GM10266 (cell line): Measurements from ENCODE around the gene ELAVL3.
A peak's percentile ranks its signal among the peaks of the same experiment; 100 is the strongest.

Source experiments
- DNase-seq: peaks from one replicate; pipeline ENCODE4 v3.0.0; 2012; ENCODE audit errors: extremely low spot score
- CTCF ChIP-seq: IDR thresholded peaks from 2 replicates; pipeline ENCODE4 v1.5.1; 2012; ENCODE audit warnings: mild to moderate bottlenecking, low read depth; ENCODE audit not compliant: control insufficient read depth, insufficient read depth; ENCODE audit errors: missing control alignments

The ELAVL3 gene

GRCh38 chr19:11507370-11508078, 26.7 kb upstream of the ELAVL3 start:
- DNase-seq = no peak
- TF ChIP-seq CTCF = no peak

GRCh38 chr19:11506967-11507366, 26.1 kb upstream of the ELAVL3 start:
- TF ChIP-seq CTCF = no peak
- peak; percentile 14 for DNase-seq

- TF ChIP-seq CTCF = no peak
- no peak for DNase-seq
These were observed 25.3 kb upstream of the ELAVL3 start for GRCh38 chr19:11506101-11506555.

- peak; percentile 98 for DNase-seq
- no peak for TF ChIP-seq CTCF
These were observed 24.8 kb upstream of the ELAVL3 start, which contains the start of gene ZNF653 for GRCh38 chr19:11505504-11506100. ZNF653 (minus strand) TSS chr19:11505839; CDS start chr19:11505786, 53 bp downstream.

GRCh38 chr19:11505032-11505503, 24.2 kb upstream of the ELAVL3 start:
- TF ChIP-seq CTCF = no peak
- peak; percentile 98 for DNase-seq

GRCh38 chr19:11504502-11505031, 23.7 kb upstream of the ELAVL3 start:
- no peak for TF ChIP-seq CTCF
- DNase-seq = no peak
